GM12878 (cell line): ENCODE results near the gene KDM1B. TPM values are rescaled to one million over a fixed set of nuclear protein-coding genes. Genes with fewer than 3 reads are reported as not detected.

Experiments
- ATAC-seq: fragments of 200-7000 bp; cut with Tn5 transposase; 3 replicates; pipeline ENCODE4 v1.9.1; 2020; ENCODE audit warnings: mild to moderate bottlenecking, moderate library complexity
- BruUV-seq: library from RNA; stranded (reverse); fragments of 400-500 nt; replicated peaks from 2 replicates; lab custom pipeline; 2021; lab: Mats Ljungman, UMichigan
- CTCF ChIA-PET: fragments of 300-600 bp; sonication (Branson Sonifier 250); formaldehyde crosslinking; extraction: SDS; loops from one replicate; lab custom pipeline; 2021; ENCODE audit warnings: inconsistent platforms; lab: Yijun Ruan, JAX
- POLR2A ChIA-PET: fragments of 350-600 bp; formaldehyde crosslinking; extraction: SDS; loops from one replicate; lab custom pipeline; 2021; ENCODE audit warnings: inconsistent platforms; lab: Charles Lee
- RAD21 ChIA-PET: fragments of 300-600 bp; sonication (Branson Sonifier 250); formaldehyde crosslinking; loops from one replicate; lab custom pipeline; 2023; ENCODE audit warnings: antibody characterized with exemption; ENCODE audit not compliant: unreplicated experiment; lab: Charles Lee
- SMC1A ChIA-PET: fragments of 300-600 bp; sonication (Branson Sonifier 250); formaldehyde crosslinking; loops from one replicate; lab custom pipeline; 2023; ENCODE audit not compliant: unreplicated experiment, uncharacterized antibody; lab: Charles Lee
- DNase-seq: peaks from one replicate; pipeline ENCODE4 v3.0.0-alpha.2; 2011; ENCODE audit warnings: low read depth, low spot score
- FAIRE-seq: peaks from 3 replicates; lab custom pipeline; 2011; peaks lifted over from hg19 to GRCh38; lab: Jason Lieb, UNC
- H2AFZ ChIP-seq: 2 replicates; pipeline ENCODE4 v1.6.0; 2011; ENCODE audit warnings: low read depth, low read length, control low read depth; ENCODE audit not compliant: control insufficient read depth
- H3K27ac ChIP-seq: 2 replicates; pipeline ENCODE4 v1.5.1; 2011; ENCODE audit warnings: control low read depth; ENCODE audit not compliant: control insufficient read depth, insufficient read depth
- H3K27me3 ChIP-seq, 2 experiments: replicated peaks in 1 of 2; 2 replicates each; pipeline versions ENCODE4 v1.6.0 to v1.6.1; 2011; ENCODE audit warnings: low read length in 1 of 2; ENCODE audit not compliant: control insufficient read depth in 2 of 2, insufficient read depth in 2 of 2
- H3K36me3 ChIP-seq, 2 experiments: 2 replicates each; pipeline ENCODE4 v1.5.1; 2011; ENCODE audit warnings: low read length in 1 of 2; ENCODE audit not compliant: control insufficient read depth in 2 of 2, insufficient read depth in 2 of 2
- H3K4me1 ChIP-seq: 2 replicates; pipeline ENCODE4 v1.6.1; 2011; ENCODE audit warnings: mild to moderate bottlenecking, low read length, moderate library complexity, mixed read lengths; ENCODE audit not compliant: control insufficient read depth, insufficient read depth
- H3K4me2 ChIP-seq: 2 replicates; pipeline ENCODE4 v1.6.0; 2011; ENCODE audit warnings: control low read depth; ENCODE audit not compliant: control insufficient read depth, insufficient read depth
- H3K4me3 ChIP-seq: fragments of 200-600 bp; sonication (generic); 2 replicates; pipeline ENCODE4 v1.5.1; 2016
- H3K79me2 ChIP-seq: 2 replicates; pipeline ENCODE4 v1.6.0; 2011; ENCODE audit warnings: low read length; ENCODE audit not compliant: control insufficient read depth, insufficient read depth
- H3K9ac ChIP-seq: 2 replicates; pipeline ENCODE4 v1.8.0; 2011; ENCODE audit warnings: low read length, control low read depth, mixed read lengths; ENCODE audit not compliant: control insufficient read depth, insufficient read depth
- H3K9me3 ChIP-seq: replicated peaks from 3 replicates; pipeline ENCODE4 v1.5.1; 2011; ENCODE audit warnings: mild to moderate bottlenecking, low read length; ENCODE audit not compliant: control insufficient read depth, insufficient read depth
- H4K20me1 ChIP-seq: 2 replicates; pipeline ENCODE4 v1.6.0; 2011; ENCODE audit not compliant: control insufficient read depth, insufficient read depth
- CEBPZ ChIP-seq: fragments of 150-350 bp; IDR thresholded peaks from 2 replicates; pipeline ENCODE4 v1.6.1; 2016; ENCODE audit warnings: low read depth, low read length
- E4F1 ChIP-seq: fragments of 450-650 bp; IDR thresholded peaks from 2 replicates; pipeline ENCODE4 v1.6.1; 2018; ENCODE audit warnings: borderline replicate concordance, mild to moderate bottlenecking; ENCODE audit not compliant: partially characterized antibody
- EGR1 ChIP-seq, 2 experiments: IDR thresholded peaks; 1 replicate in 1 of 2; 2 replicates in 1 of 2; pipeline ENCODE4 v1.6.1; 2011 to 2012; ENCODE audit warnings: low read depth in 2 of 2, low read length in 2 of 2, borderline replicate concordance in 1 of 2, mild to moderate bottlenecking in 1 of 2, moderate library complexity in 1 of 2
- HCFC1 ChIP-seq: fragments of 150-350 bp; IDR thresholded peaks from 2 replicates; pipeline ENCODE4 v1.6.1; 2014; ENCODE audit warnings: low read length
- HDAC2 ChIP-seq: fragments of 200-600 bp; sonication (generic); IDR thresholded peaks from 2 replicates; pipeline ENCODE4 v1.6.1; 2017
- IKZF2 ChIP-seq, 2 experiments: fragments of 450-650 bp; IDR thresholded peaks; 2 replicates each; pipeline ENCODE4 v1.6.1; 2017; ENCODE audit warnings: mild to moderate bottlenecking in 2 of 2, moderate library complexity in 2 of 2
- IRF4 ChIP-seq: IDR thresholded peaks from 2 replicates; pipeline ENCODE4 v1.6.1; 2011; ENCODE audit warnings: low read depth, low read length
- JUND ChIP-seq: IDR thresholded peaks from 2 replicates; pipeline ENCODE4 v1.6.1; 2012; ENCODE audit warnings: low read depth, mild to moderate bottlenecking, low read length, improper control_type of control experiment, moderate library complexity
- KAT2A ChIP-seq: conservative IDR thresholded peaks from 2 replicates; pipeline ENCODE4 v1.6.1; 2011; ENCODE audit warnings: low read depth, low read length; ENCODE audit not compliant: control insufficient read depth
- NBN ChIP-seq: fragments of 450-650 bp; IDR thresholded peaks from 2 replicates; pipeline ENCODE4 v1.6.1; 2016
- RAD51 ChIP-seq: fragments of 450-650 bp; IDR thresholded peaks from 2 replicates; pipeline ENCODE4 v1.6.1; 2016; ENCODE audit warnings: moderate library complexity, mild to moderate bottlenecking, inconsistent platforms
- RCOR1 ChIP-seq: conservative IDR thresholded peaks from 2 replicates; pipeline ENCODE4 v1.6.1; 2012; ENCODE audit warnings: low read depth, low read length, improper control_type of control experiment
- SIX5 ChIP-seq: IDR thresholded peaks from 2 replicates; pipeline ENCODE4 v1.6.1; 2011; ENCODE audit warnings: mild to moderate bottlenecking, low read depth, low read length, moderate library complexity; ENCODE audit not compliant: severe bottlenecking
- SP1 ChIP-seq: IDR thresholded peaks from one replicate; pipeline ENCODE4 v1.6.1; 2011; ENCODE audit warnings: low read depth, low read length
- ZNF592 ChIP-seq: fragments of 450-650 bp; IDR thresholded peaks from 2 replicates; pipeline ENCODE4 v1.6.1; 2017; ENCODE audit warnings: mild to moderate bottlenecking, moderate library complexity
- WGBS: methylation state at CpG from one replicate; pipeline ENCODE4 v1.1.6; 2016; ENCODE audit warnings: low lambda C conversion rate; ENCODE audit not compliant: insufficient replicate concordance, insufficient coverage; ENCODE audit errors: missing lambda C conversion rate; 5-methylcytosine and 5-hydroxymethylcytosine counted together
- in situ Hi-C: fragments of 300-500 bp; cut with MboI; formaldehyde crosslinking; loops from 9 replicates; pipeline ENCODE4 v1.14.3; 2018; ENCODE audit warnings: mixed read lengths
- intact Hi-C: fragments of 100-400 bp; cut with micrococcal nuclease; formaldehyde crosslinking; loops from one replicate; pipeline ENCODE4 v1.14.2; 2022; ENCODE audit not compliant: unreplicated experiment
- polyA plus RNA-seq, 11 experiments: library from polyadenylated mRNA; depleted of rRNA in 4 of 11; unstranded in 6 of 11; stranded (reverse) in 5 of 11; fragments of >200 nt; fragmentation: Nextera tagmentation in 4 of 11; fragmentation: Illumina TruSeq in 1 of 11; extraction: Ambion mirVana in 4 of 11; extraction: Trizol in 1 of 11; gene quantifications; 1 replicate in 1 of 11; 2 replicates in 10 of 11; pipeline versions ENCODE4 v1.2.1 to v1.2.3, GENCODE V29; 2011 to 2016; ENCODE audit warnings: inconsistent platforms in 2 of 11, missing spikeins in 2 of 11, low read depth in 1 of 11
- total RNA-seq, 4 experiments: library from RNA; depleted of rRNA in 3 of 4; stranded (reverse); fragments of >200 nt in 3 of 4; fragmentation: Illumina TruSeq in 1 of 4; extraction: Trizol in 1 of 4; gene quantifications; 2 replicates each; pipeline versions ENCODE4 v1.2.1 to v1.2.3, GENCODE V29; 2013 to 2021

KDM1B gene
- total and polyA plus RNA-seq, 10 of the 15 experiments (the other 5 are each of a cell fraction or from before 2014, with no cell fraction given) = 1.7 to 22.5 (median 13.9) TPM

- DNase-seq = no peak
- in situ Hi-C loops = no loop called here
- Histone ChIP-seq H3K79me2 (no peaks in the 10 kb centered on the region), H2AFZ (no peak overlapping the region), H3K27me3 (no peaks in the 10 kb centered on the region), H4K20me1 (no peaks in the 10 kb centered on the region), H3K9me3 (no peaks in the 10 kb centered on the region), H3K27ac (no peak overlapping the region), H3K4me3 (no peak overlapping the region), H3K36me3 (peaks cover 0 to 5% of the 10 kb centered on the region in 2 experiments; a peak in 2 of 4 replicates), H3K4me2 (no peak overlapping the region), H3K9ac (no peak overlapping the region), H3K4me1 (no peaks in the 10 kb centered on the region)
- 82% methylated on average over 6 of the region's 6 CpGs for WGBS
- ChIA-PET RAD21 (no interaction called here), SMC1A (no interaction called here), CTCF (interaction anchor here (1.0 kb wide), 1 partner anchor 163 kb away, joined by 3 read pairs; no protein-coding TSS in a partner anchor), POLR2A (no interaction called here)
- FAIRE-seq = no peak
- intact Hi-C loops = no loop called here
- BruUV-seq = no TSS peak
- ATAC-seq = no peak
- TF ChIP-seq CEBPZ (no peak), NBN (no peak), IRF4 (no peak), SP1 (no peak), JUND (no peak), SIX5 (no peak), KAT2A (no peak), HCFC1 (no peak), EGR1 (IDR thresholded peaks at IDR 0.05; ENCODE audit: borderline replicate concordance in 1 of 2, low read depth in 2 of 2, low read length in 2 of 2) (no peak), IKZF2 (IDR thresholded peaks at IDR 0.05) (no peak), RAD51 (no peak), E4F1 (no peak), HDAC2 (no peak), ZNF592 (no peak), RCOR1 (no peak)
Observed at GRCh38 chr6:18139935-18140621, 15.1 kb upstream of the KDM1B start.
